ENCODE measurements around the gene EXOSC9.

GRCh38 chr4:121860121-121860520, 59.0 kb downstream of the EXOSC9 start:
- no peak for TF ChIP-seq CTCF (IDR thresholded peaks at IDR 0.05)
- TF ChIP-seq POLR2A (IDR thresholded peaks at IDR 0.05): no peak
- no peak for TF ChIP-seq POLR2AphosphoS5 (IDR thresholded peaks at IDR 0.05; ENCODE audit: insufficient read depth in 1 of 2, low read depth in 1 of 2)
